Right lobe of liver (tissue), 4 donors: ENCODE measurements around the gene SMARCA2.

Experiments
- CTCF ChIP-seq, 4 donors: fragments of 200-600 bp in 3 of 4; fragments of 450-650 bp in 1 of 4; IDR thresholded peaks; one replicate each; pipeline versions ENCODE4 v1.5.1 to v1.8.0; 2016 to 2022; ENCODE audit warnings: antibody characterized with exemption in 4 of 4, mild to moderate bottlenecking in 2 of 4
- POLR2A ChIP-seq: fragments of 450-650 bp; IDR thresholded peaks from one replicate; pipeline ENCODE4 v1.6.1; 2017; ENCODE audit warnings: antibody characterized with exemption, mild to moderate bottlenecking
- donor health status: DM: no; HTN: no; CAD: no.
- donor health status: DM: no; HTN: no; CAD: no.
- donor health status: DM: no; HTN: yes; CAD: no.

DNA sequence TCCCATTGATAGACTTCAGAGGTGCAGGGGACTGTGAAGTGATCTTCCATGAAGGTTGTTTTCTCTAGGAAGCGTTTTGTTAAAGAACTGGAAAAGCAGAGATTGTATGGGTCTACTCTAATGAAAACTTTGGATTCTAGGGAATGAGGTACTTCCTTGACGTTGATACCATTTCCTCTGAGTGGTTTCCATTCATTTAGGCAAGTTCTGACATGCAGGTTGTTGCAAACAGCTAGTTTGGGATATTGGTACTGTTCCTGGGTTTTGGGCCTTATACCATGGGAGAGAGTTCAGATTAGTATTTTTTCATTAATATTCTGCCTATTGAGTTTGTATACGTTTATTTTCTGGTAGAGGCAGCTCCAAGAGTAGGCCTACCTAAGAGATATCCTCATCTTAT is 25.7 kb downstream of the SMARCA2 start:
- TF ChIP-seq CTCF (IDR thresholded peaks at IDR 0.05) (no peak), POLR2A (no peak)
